HEK293 (cell line): ENCODE data around the gene KCTD11.
"Not testable (repeated sequence)": the region's sequence is repeated elsewhere in the genome, so short reads cannot be mapped to it uniquely, and the experiment has no call there.

ENCODE experiments used
- AEBP2 ChIP-seq: fragments of 450-650 bp; formaldehyde crosslinking; IDR thresholded peaks from 2 replicates; pipeline ENCODE4 v1.5.1; 2016; ENCODE audit warnings: missing biosample characterization, missing genetic modification characterization, borderline replicate concordance
- TF ChIP-seq, protein P1 (sequence below): fragments of 450-650 bp; formaldehyde crosslinking; IDR thresholded peaks from 2 replicates; pipeline ENCODE4 v1.5.1; 2016; ENCODE audit warnings: missing biosample characterization, missing genetic modification characterization

DNA sequence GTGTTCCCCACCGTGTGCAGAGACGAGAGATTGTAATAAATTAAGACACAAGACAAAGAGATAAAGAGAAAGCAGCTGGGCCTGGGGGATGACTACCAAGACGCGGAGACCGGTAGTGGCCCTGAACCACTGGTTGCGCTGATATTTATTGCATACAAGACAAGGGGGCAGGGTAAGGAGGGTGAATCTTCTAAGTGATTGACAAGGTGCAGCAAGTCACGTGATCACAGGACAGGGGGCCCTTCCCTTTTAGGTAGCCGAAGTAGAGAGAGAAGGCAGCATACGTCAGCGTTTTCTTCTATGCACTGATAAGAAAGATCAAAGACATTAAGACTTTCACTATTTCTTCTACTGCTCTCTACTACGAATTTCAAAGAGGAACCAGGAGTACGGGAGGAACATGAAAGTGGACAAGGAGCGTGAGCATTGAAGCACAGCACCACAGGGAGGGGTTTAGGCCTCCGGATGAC, 19.3 kb upstream of the KCTD11 start:
- not testable (repeated sequence) for TF ChIP-seq AEBP2 (tag by site-specific recombination)
- TF ChIP-seq, protein P1, sequence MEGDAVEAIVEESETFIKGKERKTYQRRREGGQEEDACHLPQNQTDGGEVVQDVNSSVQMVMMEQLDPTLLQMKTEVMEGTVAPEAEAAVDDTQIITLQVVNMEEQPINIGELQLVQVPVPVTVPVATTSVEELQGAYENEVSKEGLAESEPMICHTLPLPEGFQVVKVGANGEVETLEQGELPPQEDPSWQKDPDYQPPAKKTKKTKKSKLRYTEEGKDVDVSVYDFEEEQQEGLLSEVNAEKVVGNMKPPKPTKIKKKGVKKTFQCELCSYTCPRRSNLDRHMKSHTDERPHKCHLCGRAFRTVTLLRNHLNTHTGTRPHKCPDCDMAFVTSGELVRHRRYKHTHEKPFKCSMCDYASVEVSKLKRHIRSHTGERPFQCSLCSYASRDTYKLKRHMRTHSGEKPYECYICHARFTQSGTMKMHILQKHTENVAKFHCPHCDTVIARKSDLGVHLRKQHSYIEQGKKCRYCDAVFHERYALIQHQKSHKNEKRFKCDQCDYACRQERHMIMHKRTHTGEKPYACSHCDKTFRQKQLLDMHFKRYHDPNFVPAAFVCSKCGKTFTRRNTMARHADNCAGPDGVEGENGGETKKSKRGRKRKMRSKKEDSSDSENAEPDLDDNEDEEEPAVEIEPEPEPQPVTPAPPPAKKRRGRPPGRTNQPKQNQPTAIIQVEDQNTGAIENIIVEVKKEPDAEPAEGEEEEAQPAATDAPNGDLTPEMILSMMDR (tag by site-specific recombination): not testable (repeated sequence)
